ENCODE results near the gene ASMT. TPM values are rescaled to one million over a fixed set of nuclear protein-coding genes. Genes with fewer than 3 reads are reported as not detected.

ASMT gene
- total RNA-seq, 1 experiment from 2014 or later, result not detected

GRCh38 chrX:1601768-1602085, 13.1 kb upstream of the ASMT start:
- Histone ChIP-seq H3K4me2 (ENCODE audit: low read length) (no peak overlapping the region), H4K20me1 (ENCODE audit: low read length) (no peaks in the 10 kb centered on the region), H2AFZ (ENCODE audit: low read length) (no peak overlapping the region), H3K9me2 (replicated peaks; ENCODE audit: low read length) (no peaks in the 10 kb centered on the region), H3K27me3 (ENCODE audit: low read length) (no peaks in the 10 kb centered on the region), H3K9me3 (ENCODE audit: low read length) (no peaks in the 10 kb centered on the region), H3F3A (ENCODE audit: low read length, unreplicated experiment) (no peaks in the 10 kb centered on the region), H3K4me3 (ENCODE audit: low read length) (no peak overlapping the region), H3K9ac (ENCODE audit: low read length) (no peak overlapping the region), H3K36me3 (ENCODE audit: low read depth, low read length) (peaks cover 16% of the 10 kb centered on the region), H3K27ac (ENCODE audit: low read length) (no peak overlapping the region), H3K79me2 (ENCODE audit: low read length) (peaks cover 6% of the 10 kb centered on the region; the same call in 1 of the 2 replicates), H3K4me1 (ENCODE audit: insufficient read depth, low read length) (no peaks in the 10 kb centered on the region)
- DNase-seq (no peak), ATAC-seq (no peak)
- TSS peak; percentile 52 for BruUV-seq (replicated peaks)
- CTCF ChIA-PET, result no interaction called here
- intact Hi-C loops (cut with micrococcal nuclease), result no loop called here
- no peak for TF ChIP-seq CTCF (conservative IDR thresholded peaks at IDR 0.05; ENCODE audit: low read depth, low read length)
- POLR2A ChIA-PET (ENCODE audit: unreplicated experiment), result no interaction called here

GRCh38 chrX:1602299-1602698, 12.6 kb upstream of the ASMT start:
- Histone ChIP-seq H4K20me1 (ENCODE audit: low read length) (no peaks in the 10 kb centered on the region), H3K27me3 (ENCODE audit: low read length) (no peaks in the 10 kb centered on the region), H3K9ac (ENCODE audit: low read length) (no peak overlapping the region), H3K4me1 (ENCODE audit: insufficient read depth, low read length) (no peaks in the 10 kb centered on the region), H3K36me3 (ENCODE audit: low read depth, low read length) (peaks cover 11% of the 10 kb centered on the region), H3K4me3 (ENCODE audit: low read length) (no peak overlapping the region), H3K9me3 (ENCODE audit: low read length) (no peaks in the 10 kb centered on the region), H3K9me2 (replicated peaks; ENCODE audit: low read length) (no peaks in the 10 kb centered on the region), H3F3A (ENCODE audit: low read length, unreplicated experiment) (no peaks in the 10 kb centered on the region), H3K4me2 (ENCODE audit: low read length) (no peak overlapping the region), H3K27ac (ENCODE audit: low read length) (no peak overlapping the region), H2AFZ (ENCODE audit: low read length) (no peak overlapping the region), H3K79me2 (ENCODE audit: low read length) (0 out of 2 replicates have a peak, but pooled peaks cover under 1% of the 10 kb centered on the region)
- intact Hi-C loops (cut with micrococcal nuclease), result no loop called here
- ChIA-PET POLR2A (ENCODE audit: unreplicated experiment) (no interaction called here), CTCF (no interaction called here)
- TF ChIP-seq CTCF (conservative IDR thresholded peaks at IDR 0.05; ENCODE audit: low read depth, low read length) (no peak), EZH2 (IDR thresholded peaks at IDR 0.05; ENCODE audit: low read length, unreplicated experiment) (no peak), EZH2phosphoT487 (IDR thresholded peaks at IDR 0.05; ENCODE audit: borderline replicate concordance, low read length) (no peak)
- DNase-seq (no peak), ATAC-seq (no peak)
- BruUV-seq (replicated peaks), result no TSS peak

GRCh38 chrX:1606496-1606895, 8.4 kb upstream of the ASMT start:
- ChIA-PET CTCF (no interaction called here), POLR2A (ENCODE audit: unreplicated experiment) (no interaction called here)
- Histone ChIP-seq H4K20me1 (ENCODE audit: low read length) (no peaks in the 10 kb centered on the region), H3K27ac (ENCODE audit: low read length) (no peak overlapping the region), H3K9me3 (ENCODE audit: low read length) (no peaks in the 10 kb centered on the region), H3K4me2 (ENCODE audit: low read length) (no peak overlapping the region), H3K79me2 (ENCODE audit: low read length) (no peaks in the 10 kb centered on the region), H3K4me3 (ENCODE audit: low read length) (no peak overlapping the region), H3K27me3 (ENCODE audit: low read length) (no peaks in the 10 kb centered on the region), H3K4me1 (ENCODE audit: insufficient read depth, low read length) (no peaks in the 10 kb centered on the region), H3K9me2 (replicated peaks; ENCODE audit: low read length) (no peaks in the 10 kb centered on the region), H3K9ac (ENCODE audit: low read length) (no peak overlapping the region), H3F3A (ENCODE audit: low read length, unreplicated experiment) (no peaks in the 10 kb centered on the region), H2AFZ (ENCODE audit: low read length) (no peak overlapping the region), H3K36me3 (ENCODE audit: low read depth, low read length) (peaks cover 11% of the 10 kb centered on the region)
- intact Hi-C loops (cut with micrococcal nuclease), result no loop called here
- no TSS peak for BruUV-seq (replicated peaks)
- no peak for DNase-seq
- TF ChIP-seq CTCF (conservative IDR thresholded peaks at IDR 0.05; ENCODE audit: low read depth, low read length), result no peak
- TF ChIP-seq EZH2phosphoT487 (IDR thresholded peaks at IDR 0.05; ENCODE audit: borderline replicate concordance, low read length), result no peak
- TF ChIP-seq EZH2 (IDR thresholded peaks at IDR 0.05; ENCODE audit: low read length, unreplicated experiment), result no peak
- ATAC-seq, result no peak
